Measurements from ENCODE around the gene RMI1.

GRCh38 chr9:83935276-83935935 is 45.2 kb upstream of the RMI1 start:
- TF ChIP-seq MAX (IDR thresholded peaks at IDR 0.05) (no peak), HDAC2 (IDR thresholded peaks at IDR 0.05; ENCODE audit: borderline replicate concordance in 1 of 2, low read depth in 2 of 2, low read length in 2 of 2) (no peak)
